ENCODE measurements around the gene CCDC170.

- no peak for TF ChIP-seq ZNF274 (IDR thresholded peaks at IDR 0.05; ENCODE audit: low read depth, low read length)
- no peak for TF ChIP-seq YY1 (IDR thresholded peaks at IDR 0.05; ENCODE audit: insufficient read depth, insufficient read length)
- no peak for TF ChIP-seq SUZ12 (IDR thresholded peaks at IDR 0.05; ENCODE audit: extremely low read depth, insufficient read depth, insufficient read length)
These were observed 5.7 kb downstream of the CCDC170 start for GRCh38 chr6:151499551-151499950.

All from NT2/D1 (cell line).